NB4 (cell line): ENCODE data around the gene INVS.

ENCODE experiments used
- MYC ChIP-seq: IDR thresholded peaks from 2 replicates; pipeline ENCODE4 v1.6.1; 2011; ENCODE audit warnings: low read depth, low read length
- POLR2A ChIP-seq: IDR thresholded peaks from 2 replicates; pipeline ENCODE4 v1.6.1; 2011; ENCODE audit warnings: mild to moderate bottlenecking; ENCODE audit not compliant: insufficient read length; ENCODE audit errors: extremely low read depth
- TF ChIP-seq, protein P1 (sequence below): IDR thresholded peaks from one replicate; pipeline ENCODE4 v1.5.1; 2012; ENCODE audit warnings: low read depth, low read length
- TF ChIP-seq, protein P2 (sequence below): IDR thresholded peaks from 2 replicates; pipeline ENCODE4 v1.6.1; 2011; ENCODE audit warnings: low read depth, low read length

DNA sequence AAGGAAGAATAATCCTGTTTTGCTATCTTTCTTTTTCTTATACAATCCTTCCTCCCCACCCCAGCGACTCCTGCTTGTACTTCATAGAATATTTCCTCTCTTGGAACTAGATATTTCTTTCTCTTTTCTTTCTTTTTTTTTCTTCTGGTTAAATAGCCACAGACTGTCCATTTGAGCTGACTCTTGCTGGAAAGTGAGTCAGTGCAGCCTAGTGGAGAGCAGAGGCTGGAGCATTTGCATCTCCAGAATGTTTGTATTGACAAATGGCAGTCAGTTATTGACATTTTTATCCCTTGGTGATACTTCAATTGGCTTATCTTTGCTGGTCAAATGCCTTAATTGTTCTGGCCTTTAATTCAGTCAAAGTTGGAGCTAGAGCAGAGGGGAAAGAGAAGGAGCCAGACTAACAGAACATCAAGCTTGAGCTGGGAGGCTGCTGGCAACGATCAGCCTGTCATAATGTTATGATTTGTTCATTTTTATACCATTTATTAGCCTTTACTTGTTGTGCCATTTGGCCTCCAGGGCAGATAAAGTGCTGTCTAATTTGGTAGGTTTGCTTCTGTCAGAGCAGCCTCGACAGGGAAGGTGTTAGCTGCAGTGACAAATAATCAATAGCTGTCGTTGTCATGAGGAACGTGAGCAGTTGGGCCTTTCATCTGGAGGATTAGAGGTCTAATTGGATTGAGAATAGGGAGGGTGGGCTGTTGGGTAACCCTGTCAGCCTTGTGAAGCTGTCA lies 69.0 kb downstream of the INVS start:
- TF ChIP-seq, protein P1, sequence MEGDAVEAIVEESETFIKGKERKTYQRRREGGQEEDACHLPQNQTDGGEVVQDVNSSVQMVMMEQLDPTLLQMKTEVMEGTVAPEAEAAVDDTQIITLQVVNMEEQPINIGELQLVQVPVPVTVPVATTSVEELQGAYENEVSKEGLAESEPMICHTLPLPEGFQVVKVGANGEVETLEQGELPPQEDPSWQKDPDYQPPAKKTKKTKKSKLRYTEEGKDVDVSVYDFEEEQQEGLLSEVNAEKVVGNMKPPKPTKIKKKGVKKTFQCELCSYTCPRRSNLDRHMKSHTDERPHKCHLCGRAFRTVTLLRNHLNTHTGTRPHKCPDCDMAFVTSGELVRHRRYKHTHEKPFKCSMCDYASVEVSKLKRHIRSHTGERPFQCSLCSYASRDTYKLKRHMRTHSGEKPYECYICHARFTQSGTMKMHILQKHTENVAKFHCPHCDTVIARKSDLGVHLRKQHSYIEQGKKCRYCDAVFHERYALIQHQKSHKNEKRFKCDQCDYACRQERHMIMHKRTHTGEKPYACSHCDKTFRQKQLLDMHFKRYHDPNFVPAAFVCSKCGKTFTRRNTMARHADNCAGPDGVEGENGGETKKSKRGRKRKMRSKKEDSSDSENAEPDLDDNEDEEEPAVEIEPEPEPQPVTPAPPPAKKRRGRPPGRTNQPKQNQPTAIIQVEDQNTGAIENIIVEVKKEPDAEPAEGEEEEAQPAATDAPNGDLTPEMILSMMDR: no peak
- TF ChIP-seq POLR2A (no peak), MYC (no peak)
- TF ChIP-seq, protein P2, sequence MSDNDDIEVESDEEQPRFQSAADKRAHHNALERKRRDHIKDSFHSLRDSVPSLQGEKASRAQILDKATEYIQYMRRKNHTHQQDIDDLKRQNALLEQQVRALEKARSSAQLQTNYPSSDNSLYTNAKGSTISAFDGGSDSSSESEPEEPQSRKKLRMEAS: no peak
